Activated T-helper 1 cell treated with anti-CD3 and anti-CD28 coated beads, Interleukin-12 subunit alpha, Interleukin-12 subunit beta, Interleukin-2, Interleukin-4 antibody, amounts not matched to agents 30 ng/mL and 10 ng/mL and 1 ng/mL, durations not matched to agents 14 hours and 24 hours and 36 hours (primary cell): ENCODE measurements around the gene LTB4R. TPM values are rescaled to one million over a fixed set of nuclear protein-coding genes. Genes with fewer than 3 reads are reported as not detected.

Experiments
- DNase-seq: peaks from one replicate; pipeline ENCODE4 v3.0.0; 2021; ENCODE audit warnings: low spot score
- H3K27ac Mint-ChIP-seq: one replicate; pipeline ENCODE4 v1.8.0; 2021; ENCODE audit warnings: mild to moderate bottlenecking, mixed read lengths
- H3K27me3 Mint-ChIP-seq: one replicate; pipeline ENCODE4 v1.8.0; 2022; ENCODE audit warnings: mild to moderate bottlenecking, moderate library complexity, mixed read lengths; ENCODE audit not compliant: insufficient read depth
- H3K36me3 Mint-ChIP-seq: one replicate; pipeline ENCODE4 v1.8.0; 2021; ENCODE audit warnings: low read depth, mixed read lengths
- H3K4me1 Mint-ChIP-seq: one replicate; pipeline ENCODE4 v1.8.0; 2021; ENCODE audit warnings: low read depth, mixed read lengths
- H3K4me3 Mint-ChIP-seq: one replicate; pipeline ENCODE4 v1.8.0; 2021; ENCODE audit warnings: mild to moderate bottlenecking, moderate library complexity, mixed read lengths
- H3K9me3 Mint-ChIP-seq: one replicate; pipeline ENCODE4 v1.8.0; 2021; ENCODE audit warnings: mixed read lengths
- intact Hi-C: fragments of 100-400 bp; cut with micrococcal nuclease; formaldehyde crosslinking; loops from one replicate; pipeline ENCODE4 v1.15.1; 2024
- total RNA-seq: library from RNA; stranded (reverse); gene quantifications from 2 replicates; pipeline ENCODE4 v1.2.3, GENCODE V29; 2022

Gene LTB4R
- total RNA-seq, 1 donor from 2014 or later = 10.1 TPM

DNA sequence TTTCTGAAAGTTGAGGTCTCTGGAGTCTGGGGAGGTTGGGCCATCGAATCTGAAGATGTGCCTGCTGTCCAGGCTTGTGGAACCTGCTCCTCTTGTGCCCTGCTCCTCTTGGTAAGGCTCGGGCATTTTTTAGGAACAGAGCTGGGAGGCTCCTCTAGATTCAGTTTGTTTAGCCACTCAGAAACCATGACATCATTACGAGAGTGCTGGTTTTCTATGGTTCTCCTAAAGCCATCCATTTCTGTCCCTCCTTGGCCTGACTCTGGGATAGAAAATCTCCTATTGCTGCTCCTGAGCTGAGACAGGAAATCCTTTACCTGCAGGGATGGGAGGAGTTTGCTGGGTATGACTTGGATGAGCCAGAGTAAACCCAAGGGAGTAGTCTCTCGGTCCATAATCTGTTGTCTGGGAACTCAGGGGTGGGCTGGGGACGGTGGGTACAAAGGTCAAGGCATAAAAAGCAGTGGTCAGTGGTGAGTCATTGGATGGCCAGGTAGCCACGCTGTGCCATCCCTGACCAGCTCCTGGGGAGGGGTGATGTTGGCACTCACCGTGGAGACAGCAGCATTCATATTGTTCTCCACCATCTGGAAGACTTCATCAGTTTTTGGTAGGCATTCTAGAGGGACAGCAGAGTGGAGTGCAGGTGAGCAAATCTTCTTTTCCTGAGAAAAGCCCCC, 26.0 kb downstream of the LTB4R start:
- Mint-ChIP-seq H3K36me3 (peaks cover 26% of the 10 kb centered on the region), H3K4me3 (peak overlapping the region; percentile 91), H3K27ac (no peak overlapping the region), H3K27me3 (peaks cover 21% of the 10 kb centered on the region), H3K9me3 (no peaks in the 10 kb centered on the region), H3K4me1 (peaks cover 37% of the 10 kb centered on the region)
- intact Hi-C loops = loop anchor here (10.0 kb wide), 1 partner anchor 338 kb away; no protein-coding TSS in a partner anchor
- no peak for DNase-seq

DNA sequence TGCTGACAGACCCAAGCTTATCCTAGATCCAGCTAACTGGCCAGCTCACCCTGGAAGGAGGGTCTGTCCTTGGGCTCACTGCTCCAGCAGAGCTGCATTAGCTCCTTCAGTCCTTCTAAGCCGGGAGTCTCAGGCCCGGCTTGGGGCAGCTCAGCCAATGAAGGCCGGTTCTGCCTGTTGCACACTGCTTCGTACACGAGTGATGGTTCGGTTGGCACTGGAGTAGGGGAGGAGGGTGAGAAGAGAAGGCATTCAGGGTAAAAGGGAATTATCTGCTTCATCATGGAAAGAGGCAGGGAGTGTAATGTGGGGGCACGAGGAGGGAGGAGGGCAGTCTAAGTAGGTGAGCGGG, 26.5 kb downstream of the LTB4R start:
- intact Hi-C loops = loop anchor here (10.0 kb wide), 1 partner anchor 337 kb away; no protein-coding TSS in a partner anchor
- H3K36me3 Mint-ChIP-seq = peaks cover 28% of the 10 kb centered on the region
- peaks cover 22% of the 10 kb centered on the region for H3K27me3 Mint-ChIP-seq
- no peaks in the 10 kb centered on the region for H3K9me3 Mint-ChIP-seq
- DNase-seq = no peak
- peaks cover 32% of the 10 kb centered on the region for H3K4me1 Mint-ChIP-seq
- H3K4me3 Mint-ChIP-seq = peak overlapping the region; percentile 91
- no peak overlapping the region for H3K27ac Mint-ChIP-seq

DNA sequence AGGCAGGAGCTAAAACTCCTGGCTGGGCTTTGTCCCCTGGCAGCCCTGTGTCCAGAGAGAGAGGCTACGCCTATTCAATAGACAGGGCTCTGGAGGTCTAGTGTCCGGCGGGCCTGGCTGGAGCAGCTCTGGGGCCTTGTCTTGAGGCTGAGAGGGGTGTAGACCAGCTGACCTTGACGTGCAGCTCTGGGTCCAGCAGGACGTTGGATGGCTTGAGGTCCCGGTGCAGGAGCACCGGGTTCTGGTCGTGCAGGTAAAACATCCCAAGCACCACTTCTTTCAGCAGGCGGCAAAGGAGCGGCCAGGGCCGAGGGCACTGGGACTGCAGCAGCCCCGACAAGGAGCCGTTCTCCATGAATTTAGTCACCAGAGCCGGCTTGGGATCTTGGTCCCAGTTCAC, 27.5 kb downstream of the LTB4R start:
- H3K27ac Mint-ChIP-seq = no peak overlapping the region
- intact Hi-C loops = loop anchor here (10.0 kb wide), 1 partner anchor 336 kb away; no protein-coding TSS in a partner anchor

DNA sequence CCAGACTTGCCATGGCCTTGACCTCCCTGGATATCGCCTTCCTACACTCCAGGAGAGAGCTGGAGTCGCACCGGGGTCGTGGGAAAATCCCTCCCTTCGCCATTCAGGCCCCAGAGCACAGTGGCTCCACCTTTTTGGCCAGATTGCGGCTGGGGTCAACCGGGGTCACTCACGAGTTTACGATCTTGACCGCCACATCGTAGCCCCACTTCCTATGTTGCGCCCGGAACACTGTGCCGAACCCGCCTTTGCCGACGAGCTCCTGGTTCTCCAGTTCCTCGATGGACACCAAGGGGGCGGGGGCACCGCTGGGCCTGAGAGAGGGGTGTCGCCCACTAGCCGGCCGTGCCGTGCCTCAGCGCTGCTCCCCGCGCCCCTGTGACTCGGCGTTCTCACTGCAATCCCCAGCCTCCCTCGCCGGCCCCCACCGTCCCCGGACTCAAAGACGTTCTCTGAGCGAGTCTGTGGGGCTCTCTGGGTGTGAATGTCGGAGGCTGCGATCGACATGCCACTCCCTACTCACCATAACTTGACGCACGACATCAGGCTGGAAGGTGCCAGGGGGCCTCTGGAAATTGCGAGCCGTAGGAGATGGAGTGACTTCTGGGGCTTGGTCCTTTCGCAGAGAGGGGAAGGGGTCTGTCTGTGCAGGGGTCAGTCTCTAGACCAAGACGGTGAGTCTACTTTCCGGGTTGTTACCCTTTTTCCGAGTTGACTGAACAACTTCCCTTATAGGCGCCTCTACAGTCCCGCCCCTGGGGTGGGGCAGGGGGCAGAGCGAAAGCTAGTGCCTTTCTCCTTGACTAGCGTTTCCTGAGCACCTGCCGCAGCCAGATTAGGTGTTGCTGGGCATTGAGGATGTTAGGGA, 28.2 kb downstream of the LTB4R start, which contains the start of gene RIPK3:
TSS of gene RIPK3 (minus strand) at position 708 of the 868 bp plus-strand sequence. CDS start at position 543, 165 bp downstream.
- peak within 1 kb of the TSS; percentile 91 for H3K4me3 Mint-ChIP-seq
- peaks cover 30% of the 10 kb centered on the region for H3K4me1 Mint-ChIP-seq
- no peaks in the 10 kb centered on the region for H3K9me3 Mint-ChIP-seq
- peak; percentile 67 for DNase-seq
- intact Hi-C loops = loop anchor here (10.0 kb wide), 1 partner anchor 335 kb away; no protein-coding TSS in a partner anchor
- H3K27me3 Mint-ChIP-seq = peaks cover 16% of the 10 kb centered on the region
- peaks cover 28% of the 10 kb centered on the region for H3K36me3 Mint-ChIP-seq
- H3K27ac Mint-ChIP-seq = peak within 1 kb of the TSS; percentile 77

More for the DNA sequence above, 27.5 kb downstream of the LTB4R start:
- no peaks in the 10 kb centered on the region for H3K9me3 Mint-ChIP-seq
- H3K36me3 Mint-ChIP-seq = peaks cover 28% of the 10 kb centered on the region
- H3K4me1 Mint-ChIP-seq = peaks cover 30% of the 10 kb centered on the region
- H3K4me3 Mint-ChIP-seq = peak overlapping the region; percentile 91
- peaks cover 19% of the 10 kb centered on the region for H3K27me3 Mint-ChIP-seq
- DNase-seq = no peak

DNA sequence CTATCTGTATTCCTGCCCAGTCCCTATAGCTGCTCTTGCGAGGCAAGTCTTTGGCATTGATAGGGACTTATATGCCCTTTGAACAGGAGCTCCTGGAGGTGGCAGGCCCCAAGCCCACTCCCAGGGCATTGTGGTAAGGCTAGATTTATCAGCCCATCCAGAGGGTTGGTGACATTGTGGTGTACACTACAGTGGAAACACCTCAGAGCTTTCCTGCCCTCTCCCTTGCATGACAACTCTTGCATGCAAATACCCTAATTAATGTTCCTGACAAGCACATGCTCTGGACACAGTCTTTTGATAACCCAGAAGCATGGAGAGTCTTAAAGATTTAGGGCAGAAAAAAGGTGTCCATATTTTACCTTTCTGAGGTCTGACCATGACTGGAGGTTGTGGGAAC, 29.3 kb downstream of the LTB4R start:
- Mint-ChIP-seq H3K9me3 (no peaks in the 10 kb centered on the region), H3K4me3 (peak overlapping the region; percentile 91), H3K27me3 (peaks cover 13% of the 10 kb centered on the region), H3K36me3 (peaks cover 23% of the 10 kb centered on the region), H3K4me1 (peaks cover 22% of the 10 kb centered on the region), H3K27ac (no peak overlapping the region)
- intact Hi-C loops = no loop called here
- DNase-seq = no peak

DNA sequence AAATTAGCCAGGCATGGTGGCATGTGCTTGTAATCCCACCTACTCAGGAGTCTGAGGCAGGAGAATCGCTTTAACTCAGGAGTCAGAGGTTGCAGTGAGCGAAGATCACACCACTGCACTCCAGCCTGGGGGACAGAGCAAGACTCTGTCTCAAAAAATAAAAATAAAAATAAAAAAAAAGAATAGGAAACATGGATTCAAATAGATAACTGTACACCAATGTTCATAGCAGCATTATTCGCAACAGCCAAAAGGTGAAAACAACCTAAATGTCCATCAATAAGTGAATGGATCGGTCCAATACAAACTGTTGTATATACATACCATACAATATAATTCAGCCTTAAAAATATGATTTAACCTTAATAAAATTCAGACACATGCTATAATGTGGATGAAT, 31.6 kb downstream of the LTB4R start:
- Mint-ChIP-seq H3K36me3 (peaks cover 6% of the 10 kb centered on the region), H3K27ac (no peak overlapping the region), H3K4me1 (peaks cover 15% of the 10 kb centered on the region), H3K4me3 (no peak overlapping the region), H3K9me3 (no peaks in the 10 kb centered on the region), H3K27me3 (peaks cover 14% of the 10 kb centered on the region)
- no peak for DNase-seq
- intact Hi-C loops = no loop called here

DNA sequence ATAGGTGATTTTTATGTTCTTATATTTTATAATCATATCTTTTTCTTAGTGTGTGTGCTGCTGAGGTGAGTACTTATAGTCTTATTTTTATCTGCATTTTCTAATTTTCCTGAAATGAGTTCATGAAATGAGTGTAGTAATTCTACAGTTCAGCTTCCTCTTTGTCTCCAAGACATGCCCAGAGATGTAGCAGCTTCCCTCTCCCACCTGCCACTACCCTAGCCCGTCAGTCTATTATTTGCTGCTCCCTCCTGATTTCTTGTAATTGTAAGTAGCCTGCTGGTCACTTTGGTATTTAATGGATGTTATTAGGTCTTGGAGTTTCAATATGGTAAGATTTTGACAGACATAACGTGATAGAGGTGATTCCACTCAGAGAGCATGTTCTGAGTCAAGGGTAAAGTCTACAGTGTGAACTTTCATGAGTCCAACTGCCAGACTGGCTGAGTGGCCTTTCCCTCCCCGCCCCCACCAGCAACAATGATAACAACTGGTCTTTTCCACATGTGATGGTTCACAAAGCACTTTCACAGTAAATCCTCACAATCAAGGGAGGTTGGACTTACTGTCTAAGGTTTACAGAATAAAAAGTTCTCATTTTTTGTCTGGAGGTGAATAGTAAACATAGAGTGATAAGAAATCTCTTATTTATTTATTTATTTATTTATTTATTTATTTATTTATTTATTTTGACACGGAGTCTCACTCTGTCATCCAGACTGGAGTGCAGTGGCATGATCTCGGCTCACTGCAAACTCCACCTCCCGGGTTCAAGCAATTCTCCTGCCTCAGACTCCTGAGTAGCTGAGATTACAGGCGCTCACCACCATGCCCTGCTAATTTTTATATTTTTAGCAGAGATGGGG, 32.7 kb downstream of the LTB4R start:
- no peak overlapping the region for H3K27ac Mint-ChIP-seq

DNA sequence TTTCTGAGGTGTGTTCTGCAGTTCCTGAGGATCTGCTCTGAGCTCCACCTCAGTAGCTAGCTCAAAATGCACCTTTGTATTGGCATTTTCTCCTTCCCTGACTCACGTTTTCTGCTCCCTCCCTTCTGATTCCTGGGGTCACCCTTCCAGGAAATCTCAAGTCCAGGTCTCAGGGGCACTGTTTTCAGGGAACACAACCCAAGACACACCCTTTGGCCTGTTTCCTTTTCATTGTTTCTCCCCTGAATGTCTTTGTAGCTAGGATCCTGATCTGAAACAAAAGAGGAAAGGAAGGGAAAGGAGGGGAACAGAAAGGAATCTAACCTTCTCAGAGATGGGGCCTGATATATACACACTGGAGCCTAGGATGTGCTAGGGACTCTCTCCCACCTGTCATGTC, 35.8 kb downstream of the LTB4R start:
- Mint-ChIP-seq H3K4me3 (no peak overlapping the region), H3K36me3 (peaks cover 3% of the 10 kb centered on the region), H3K9me3 (no peaks in the 10 kb centered on the region), H3K27me3 (peaks cover 48% of the 10 kb centered on the region), H3K4me1 (no peaks in the 10 kb centered on the region), H3K27ac (no peak overlapping the region)
- intact Hi-C loops = no loop called here
- no peak for DNase-seq

More for the DNA sequence above, 32.7 kb downstream of the LTB4R start:
- Mint-ChIP-seq H3K36me3 (peaks cover 1% of the 10 kb centered on the region), H3K4me3 (no peak overlapping the region), H3K27me3 (peaks cover 19% of the 10 kb centered on the region), H3K4me1 (peaks cover 9% of the 10 kb centered on the region), H3K9me3 (no peaks in the 10 kb centered on the region)
- intact Hi-C loops = no loop called here
- DNase-seq = no peak

DNA sequence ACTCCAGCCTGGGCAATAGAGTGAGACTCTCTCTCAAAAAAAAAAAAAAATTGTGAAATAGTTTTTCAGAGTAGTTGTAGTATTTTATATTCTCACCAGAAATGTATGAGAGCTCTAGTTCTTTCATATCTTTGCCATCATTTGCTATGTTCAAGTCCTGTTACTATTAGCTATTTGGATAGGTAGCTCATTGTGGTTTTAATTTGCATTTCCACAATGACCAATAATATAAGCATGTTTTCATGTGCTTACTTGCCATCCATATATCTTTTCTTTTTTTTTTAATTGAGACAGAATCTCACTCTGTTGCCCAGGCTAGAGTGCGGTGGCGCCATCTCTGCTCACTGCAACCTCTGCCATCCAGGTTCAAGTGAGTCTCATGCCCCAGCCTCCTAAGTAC, 36.9 kb downstream of the LTB4R start:
- intact Hi-C loops = no loop called here
- no peaks in the 10 kb centered on the region for H3K4me1 Mint-ChIP-seq
- H3K4me3 Mint-ChIP-seq = no peak overlapping the region
- no peak overlapping the region for H3K27ac Mint-ChIP-seq
- peaks cover 2% of the 10 kb centered on the region for H3K36me3 Mint-ChIP-seq
- H3K27me3 Mint-ChIP-seq = peaks cover 45% of the 10 kb centered on the region
- no peaks in the 10 kb centered on the region for H3K9me3 Mint-ChIP-seq
- DNase-seq = no peak

DNA sequence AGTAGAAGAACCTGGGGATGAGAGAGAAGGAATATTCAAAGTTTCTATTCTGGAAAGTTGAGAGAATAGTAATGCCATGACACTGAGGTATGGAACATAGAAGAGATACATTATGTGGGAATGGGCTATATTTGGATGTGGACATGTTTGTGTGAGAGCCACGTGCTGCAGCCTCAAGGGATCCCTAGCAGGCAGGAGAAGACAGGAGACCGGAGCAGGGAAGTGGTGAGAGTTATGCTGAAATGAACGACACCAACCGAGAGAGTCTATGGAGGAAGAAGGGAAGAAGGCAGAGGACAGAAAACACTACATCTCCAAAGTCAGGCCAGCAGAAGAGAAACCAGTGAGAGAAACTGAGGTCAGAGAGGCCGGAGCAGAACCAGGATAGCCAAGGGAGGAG, 38.4 kb downstream of the LTB4R start:
- H3K36me3 Mint-ChIP-seq = peaks cover 2% of the 10 kb centered on the region
- H3K27ac Mint-ChIP-seq = no peak overlapping the region
- H3K9me3 Mint-ChIP-seq = no peaks in the 10 kb centered on the region
- intact Hi-C loops = no loop called here
- no peak for DNase-seq
- H3K4me3 Mint-ChIP-seq = no peak overlapping the region
- no peaks in the 10 kb centered on the region for H3K4me1 Mint-ChIP-seq
- peaks cover 38% of the 10 kb centered on the region for H3K27me3 Mint-ChIP-seq

DNA sequence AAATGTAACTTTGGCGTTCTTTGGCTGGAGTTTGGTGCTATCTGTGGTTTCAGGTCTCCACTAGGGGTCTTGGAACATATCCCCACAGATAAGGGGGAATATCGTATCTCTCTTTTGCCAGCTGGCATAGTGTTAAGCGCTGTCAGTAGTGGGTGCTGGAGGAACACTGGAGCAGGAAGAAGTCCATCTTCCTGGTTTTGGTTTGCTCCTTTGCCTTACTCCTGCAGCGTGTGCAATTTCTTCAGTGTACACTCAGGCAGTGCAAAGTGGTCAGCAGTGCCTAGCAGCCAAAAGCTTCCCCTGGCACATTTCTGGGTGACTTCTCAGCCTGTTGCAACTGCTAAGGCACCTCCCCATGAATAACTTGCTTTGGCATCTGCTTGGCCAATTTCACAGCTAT, 40.2 kb downstream of the LTB4R start:
- Mint-ChIP-seq H3K27me3 (peaks cover 35% of the 10 kb centered on the region), H3K9me3 (no peaks in the 10 kb centered on the region), H3K36me3 (peaks cover 2% of the 10 kb centered on the region), H3K27ac (no peak overlapping the region), H3K4me1 (no peaks in the 10 kb centered on the region), H3K4me3 (no peak overlapping the region)
- DNase-seq = no peak
- intact Hi-C loops = no loop called here
